GM21619 (cell line): ENCODE measurements around the gene KREMEN2.

ENCODE experiments used
- ATAC-seq: cut with Tn5 transposase; IDR thresholded peaks from one replicate; pipeline ENCODE4 v1.9.1; 2021; ENCODE audit not compliant: unreplicated experiment

The KREMEN2 gene

GRCh38 chr16:2976201-2976600 lies 12.1 kb downstream of the KREMEN2 start:
- ATAC-seq: no peak

- no peak for ATAC-seq
Observed at GRCh38 chr16:2976673-2977072, 12.6 kb downstream of the KREMEN2 start.

- ATAC-seq: no peak
Observed at GRCh38 chr16:2977440-2977839, 13.4 kb downstream of the KREMEN2 start.

- ATAC-seq: no peak
Observed at GRCh38 chr16:2979669-2980226, 15.7 kb downstream of the KREMEN2 start.

- ATAC-seq: peak; percentile 66
Observed at GRCh38 chr16:2980227-2981176, 16.4 kb downstream of the KREMEN2 start, which contains the start of gene PKMYT1. Gene PKMYT1 (minus strand): TSS chr16:2980446. CDS start chr16:2979657, 789 bp downstream.

- no peak for ATAC-seq
Observed at GRCh38 chr16:2981177-2981898, 17.3 kb downstream of the KREMEN2 start.

- ATAC-seq: no peak
Observed at GRCh38 chr16:2981899-2982250, 17.8 kb downstream of the KREMEN2 start.

GRCh38 chr16:2982402-2982801 lies 18.3 kb downstream of the KREMEN2 start:
- no peak for ATAC-seq

- ATAC-seq: peak; percentile 36
Observed at GRCh38 chr16:2983706-2984136, 19.6 kb downstream of the KREMEN2 start.

GRCh38 chr16:2985462-2985861 lies 21.4 kb downstream of the KREMEN2 start:
- ATAC-seq: no peak

GRCh38 chr16:2985893-2986355 lies 21.8 kb downstream of the KREMEN2 start:
- no peak for ATAC-seq

- ATAC-seq: no peak
Observed at GRCh38 chr16:2986623-2987188, 22.6 kb downstream of the KREMEN2 start.

GRCh38 chr16:2987286-2987685 lies 23.2 kb downstream of the KREMEN2 start:
- ATAC-seq: no peak

- ATAC-seq: no peak
Observed at GRCh38 chr16:2987833-2988232, 23.8 kb downstream of the KREMEN2 start.

- ATAC-seq: no peak
Observed at GRCh38 chr16:2988590-2989099, 24.6 kb downstream of the KREMEN2 start.

GRCh38 chr16:2990891-2991290 lies 26.8 kb downstream of the KREMEN2 start:
- no peak for ATAC-seq

- no peak for ATAC-seq
Observed at GRCh38 chr16:2991566-2992261, 27.6 kb downstream of the KREMEN2 start.

GRCh38 chr16:2992383-2993081 lies 28.5 kb downstream of the KREMEN2 start:
- ATAC-seq: no peak

- no peak for ATAC-seq
Observed at GRCh38 chr16:2996298-2996697, 32.2 kb downstream of the KREMEN2 start.

- ATAC-seq: no peak
Observed at GRCh38 chr16:2999929-3000328, 35.9 kb downstream of the KREMEN2 start.
